ENCODE measurements around the gene MCC.

- TF ChIP-seq, protein P1, sequence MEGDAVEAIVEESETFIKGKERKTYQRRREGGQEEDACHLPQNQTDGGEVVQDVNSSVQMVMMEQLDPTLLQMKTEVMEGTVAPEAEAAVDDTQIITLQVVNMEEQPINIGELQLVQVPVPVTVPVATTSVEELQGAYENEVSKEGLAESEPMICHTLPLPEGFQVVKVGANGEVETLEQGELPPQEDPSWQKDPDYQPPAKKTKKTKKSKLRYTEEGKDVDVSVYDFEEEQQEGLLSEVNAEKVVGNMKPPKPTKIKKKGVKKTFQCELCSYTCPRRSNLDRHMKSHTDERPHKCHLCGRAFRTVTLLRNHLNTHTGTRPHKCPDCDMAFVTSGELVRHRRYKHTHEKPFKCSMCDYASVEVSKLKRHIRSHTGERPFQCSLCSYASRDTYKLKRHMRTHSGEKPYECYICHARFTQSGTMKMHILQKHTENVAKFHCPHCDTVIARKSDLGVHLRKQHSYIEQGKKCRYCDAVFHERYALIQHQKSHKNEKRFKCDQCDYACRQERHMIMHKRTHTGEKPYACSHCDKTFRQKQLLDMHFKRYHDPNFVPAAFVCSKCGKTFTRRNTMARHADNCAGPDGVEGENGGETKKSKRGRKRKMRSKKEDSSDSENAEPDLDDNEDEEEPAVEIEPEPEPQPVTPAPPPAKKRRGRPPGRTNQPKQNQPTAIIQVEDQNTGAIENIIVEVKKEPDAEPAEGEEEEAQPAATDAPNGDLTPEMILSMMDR (IDR thresholded peaks at IDR 0.05) = no peak
- TF ChIP-seq POLR2A (IDR thresholded peaks at IDR 0.05) = no peak
Measured at GRCh38 chr5:113036321-113036720, 451.9 kb downstream of the MCC start.
